Measurements from ENCODE around the gene CEPT1. TPM values are rescaled to one million over a fixed set of nuclear protein-coding genes. Genes with fewer than 3 reads are reported as not detected.

CEPT1 gene
- total and polyA plus RNA-seq, 2 of the 4 experiments (the other 2 are of a cell fraction): 13.3 to 27.4 TPM

DNA sequence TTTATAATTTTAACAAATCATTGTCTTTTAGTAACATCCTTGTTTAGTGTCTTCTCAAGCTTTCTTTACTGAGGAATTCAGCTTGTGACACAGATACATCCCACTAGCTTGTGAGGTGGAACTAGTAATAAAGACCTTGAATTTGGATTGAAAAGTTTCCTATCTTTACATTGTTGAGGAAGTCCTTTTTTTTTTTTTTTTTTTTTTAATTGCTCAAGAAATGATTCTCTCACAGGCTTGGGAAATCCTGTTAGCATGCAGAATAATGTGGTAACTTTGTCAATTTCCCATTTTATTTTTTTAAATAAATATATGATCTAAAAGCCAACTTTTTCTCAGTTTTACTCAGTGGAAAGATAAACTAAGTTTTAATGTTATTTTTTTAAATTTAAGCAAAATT is 44.6 kb downstream of the CEPT1 start:
- Histone ChIP-seq H3K18ac (ENCODE audit: low read depth, low read length) (no peak overlapping the region), H4K8ac (ENCODE audit: low read depth in 2 of 2, low read length in 2 of 2) (no peak overlapping the region), H3K79me1 (ENCODE audit: low read depth in 1 of 2, low read length in 2 of 2) (no peaks in the 10 kb centered on the region), H2AK9ac (replicated peaks; ENCODE audit: low read depth, low read length, poor library complexity) (no peak overlapping the region), H3K9ac (ENCODE audit: low read depth, low read length) (no peak overlapping the region), H4K91ac (ENCODE audit: insufficient read depth, low read depth, low read length) (no peak overlapping the region), H2BK20ac (ENCODE audit: low read depth, low read length) (no peak overlapping the region), H3K9me3 (ENCODE audit: control insufficient read depth, insufficient read depth, low read length) (no peaks in the 10 kb centered on the region), H3K9me1 (ENCODE audit: insufficient read depth, low read length) (no peaks in the 10 kb centered on the region), H3K14ac (replicated peaks; ENCODE audit: low read depth, low read length) (no peak overlapping the region), H2BK5ac (ENCODE audit: low read depth, low read length, poor library complexity, severe bottlenecking) (no peak overlapping the region), H3K36me3 (ENCODE audit: control insufficient read depth, insufficient read depth, low read length) (peaks cover 13% of the 10 kb centered on the region), H2BK15ac (ENCODE audit: low read depth, low read length) (no peak overlapping the region), H3K4me1 (ENCODE audit: control insufficient read depth, insufficient read depth, low read length) (no peaks in the 10 kb centered on the region), H3K27me3 (ENCODE audit: control insufficient read depth, insufficient read depth, low read length) (no peaks in the 10 kb centered on the region), H2AK5ac (ENCODE audit: low read depth, low read length) (no peak overlapping the region), H3K4me2 (ENCODE audit: low read depth, low read length) (no peak overlapping the region), H3K23ac (ENCODE audit: low read depth, low read length) (no peak overlapping the region), H3K4me3 (ENCODE audit: insufficient read depth, low read depth, low read length) (no peak overlapping the region), H4K20me1 (ENCODE audit: insufficient read depth, low read length) (no peaks in the 10 kb centered on the region), H3K56ac (ENCODE audit: extremely low read depth, insufficient read depth, low read length) (no peak overlapping the region), H3K4ac (ENCODE audit: low read depth, low read length) (no peak overlapping the region), H3K27ac (ENCODE audit: insufficient read depth, low read length) (no peak overlapping the region), H4K5ac (ENCODE audit: low read depth, low read length) (no peak overlapping the region), H2AFZ (replicated peaks; ENCODE audit: low read length, poor library complexity) (no peak overlapping the region), H2BK120ac (ENCODE audit: low read depth, low read length) (no peak overlapping the region)
- DNase-seq: no peak
- BruUV-seq (replicated peaks): no TSS peak
- POLR2A ChIA-PET (ENCODE audit: unreplicated experiment): no interaction called here
- TF ChIP-seq FOS (IDR thresholded peaks at IDR 0.05; ENCODE audit: low read depth, low read length) (no peak), RCOR1 (IDR thresholded peaks at IDR 0.05; ENCODE audit: insufficient replicate concordance, low read length) (no peak), RAD21 (IDR thresholded peaks at IDR 0.05; ENCODE audit: low read length) (no peak), CEBPB (IDR thresholded peaks at IDR 0.05; ENCODE audit: low read depth, low read length) (no peak), MXI1 (IDR thresholded peaks at IDR 0.05; ENCODE audit: borderline replicate concordance, low read depth, low read length) (no peak), BHLHE40 (IDR thresholded peaks at IDR 0.05; ENCODE audit: low read depth, low read length) (no peak), MAZ (IDR thresholded peaks at IDR 0.05; ENCODE audit: borderline replicate concordance, low read depth, low read length) (no peak), NFE2L2 (IDR thresholded peaks at IDR 0.05; ENCODE audit: low read depth, low read length) (no peak), RFX5 (IDR thresholded peaks at IDR 0.05; ENCODE audit: low read depth, low read length) (no peak), POLR2A (IDR thresholded peaks at IDR 0.05; ENCODE audit: low read depth, low read length) (no peak), SMC3 (IDR thresholded peaks at IDR 0.05; ENCODE audit: low read depth, low read length) (no peak)
- TF ChIP-seq, protein P1, sequence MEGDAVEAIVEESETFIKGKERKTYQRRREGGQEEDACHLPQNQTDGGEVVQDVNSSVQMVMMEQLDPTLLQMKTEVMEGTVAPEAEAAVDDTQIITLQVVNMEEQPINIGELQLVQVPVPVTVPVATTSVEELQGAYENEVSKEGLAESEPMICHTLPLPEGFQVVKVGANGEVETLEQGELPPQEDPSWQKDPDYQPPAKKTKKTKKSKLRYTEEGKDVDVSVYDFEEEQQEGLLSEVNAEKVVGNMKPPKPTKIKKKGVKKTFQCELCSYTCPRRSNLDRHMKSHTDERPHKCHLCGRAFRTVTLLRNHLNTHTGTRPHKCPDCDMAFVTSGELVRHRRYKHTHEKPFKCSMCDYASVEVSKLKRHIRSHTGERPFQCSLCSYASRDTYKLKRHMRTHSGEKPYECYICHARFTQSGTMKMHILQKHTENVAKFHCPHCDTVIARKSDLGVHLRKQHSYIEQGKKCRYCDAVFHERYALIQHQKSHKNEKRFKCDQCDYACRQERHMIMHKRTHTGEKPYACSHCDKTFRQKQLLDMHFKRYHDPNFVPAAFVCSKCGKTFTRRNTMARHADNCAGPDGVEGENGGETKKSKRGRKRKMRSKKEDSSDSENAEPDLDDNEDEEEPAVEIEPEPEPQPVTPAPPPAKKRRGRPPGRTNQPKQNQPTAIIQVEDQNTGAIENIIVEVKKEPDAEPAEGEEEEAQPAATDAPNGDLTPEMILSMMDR (conservative IDR thresholded peaks at IDR 0.05; ENCODE audit: low read depth, low read length): no peak
- TF ChIP-seq, protein P2, sequence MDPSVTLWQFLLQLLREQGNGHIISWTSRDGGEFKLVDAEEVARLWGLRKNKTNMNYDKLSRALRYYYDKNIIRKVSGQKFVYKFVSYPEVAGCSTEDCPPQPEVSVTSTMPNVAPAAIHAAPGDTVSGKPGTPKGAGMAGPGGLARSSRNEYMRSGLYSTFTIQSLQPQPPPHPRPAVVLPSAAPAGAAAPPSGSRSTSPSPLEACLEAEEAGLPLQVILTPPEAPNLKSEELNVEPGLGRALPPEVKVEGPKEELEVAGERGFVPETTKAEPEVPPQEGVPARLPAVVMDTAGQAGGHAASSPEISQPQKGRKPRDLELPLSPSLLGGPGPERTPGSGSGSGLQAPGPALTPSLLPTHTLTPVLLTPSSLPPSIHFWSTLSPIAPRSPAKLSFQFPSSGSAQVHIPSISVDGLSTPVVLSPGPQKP (IDR thresholded peaks at IDR 0.05; ENCODE audit: borderline replicate concordance, low read depth, low read length): no peak
- TF ChIP-seq, protein P3, sequence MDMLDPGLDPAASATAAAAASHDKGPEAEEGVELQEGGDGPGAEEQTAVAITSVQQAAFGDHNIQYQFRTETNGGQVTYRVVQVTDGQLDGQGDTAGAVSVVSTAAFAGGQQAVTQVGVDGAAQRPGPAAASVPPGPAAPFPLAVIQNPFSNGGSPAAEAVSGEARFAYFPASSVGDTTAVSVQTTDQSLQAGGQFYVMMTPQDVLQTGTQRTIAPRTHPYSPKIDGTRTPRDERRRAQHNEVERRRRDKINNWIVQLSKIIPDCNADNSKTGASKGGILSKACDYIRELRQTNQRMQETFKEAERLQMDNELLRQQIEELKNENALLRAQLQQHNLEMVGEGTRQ (IDR thresholded peaks at IDR 0.05; ENCODE audit: low read depth, low read length): no peak
- intact Hi-C loops (cut with micrococcal nuclease): loop anchor here (5.0 kb wide), 1 partner anchor 37 kb away; no protein-coding TSS in a partner anchor
- no peak for ATAC-seq (ENCODE audit: low read depth)
- CTCF ChIA-PET: no interaction called here
- in situ Hi-C loops (cut with MboI; ENCODE audit: low sequenced_read_pairs): no loop called here
- dilution Hi-C loops (cut with HindIII; ENCODE audit: low sequenced_read_pairs, unreplicated experiment): no loop called here

All from IMR-90 (cell line).